Adipocyte (in vitro differentiated cells): ENCODE results near the gene CPED1.

Experiments used
- DNase-seq: peaks from one replicate; pipeline ENCODE4 v3.0.0-alpha.2; 2015; ENCODE audit warnings: low read depth
- H3K27me3 ChIP-seq: replicated peaks from 2 replicates; pipeline ENCODE4 v1.7.0; 2013; ENCODE audit warnings: mild to moderate bottlenecking, low read length, moderate library complexity; ENCODE audit not compliant: control insufficient read depth, insufficient read depth
- H3K36me3 ChIP-seq: 2 replicates; pipeline ENCODE4 v1.7.0; 2013; ENCODE audit warnings: low read length, mild to moderate bottlenecking, moderate library complexity; ENCODE audit not compliant: control insufficient read depth, insufficient read depth, severe bottlenecking
- H3K4me1 ChIP-seq: 2 replicates; pipeline ENCODE4 v1.7.0; 2013; ENCODE audit warnings: mild to moderate bottlenecking, low read length, moderate library complexity; ENCODE audit not compliant: control insufficient read depth, insufficient read depth
- H3K4me3 ChIP-seq: 2 replicates; pipeline ENCODE4 v1.7.0; 2013; ENCODE audit warnings: mild to moderate bottlenecking, low read length, moderate library complexity
- H3K9ac ChIP-seq: 2 replicates; pipeline ENCODE4 v1.7.0; 2013; ENCODE audit warnings: mild to moderate bottlenecking, low read length, moderate library complexity
- H3K9me3 ChIP-seq: 2 replicates; pipeline ENCODE4 v1.7.0; 2013; ENCODE audit warnings: mild to moderate bottlenecking, low read length, moderate library complexity; ENCODE audit not compliant: control insufficient read depth

Gene CPED1

DNA sequence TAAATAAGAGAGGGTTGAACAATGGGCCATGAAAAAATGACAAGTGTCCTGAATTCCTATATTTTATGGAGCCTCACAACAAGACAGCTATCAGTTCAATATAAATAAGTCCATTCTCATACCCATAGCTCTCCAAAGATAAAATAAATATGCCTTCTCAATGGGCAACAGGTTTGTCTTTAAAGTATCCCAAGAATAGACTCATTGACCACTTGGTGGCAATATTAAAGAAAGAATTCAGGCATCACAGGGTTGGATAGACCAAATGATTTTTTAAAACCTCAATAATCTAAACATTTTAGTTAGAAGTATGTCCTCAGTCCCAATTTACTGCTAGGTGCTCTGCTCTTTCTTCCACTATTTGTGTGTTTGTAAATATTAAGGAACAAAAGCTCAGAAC lies 175.2 kb downstream of the CPED1 start:
- Histone ChIP-seq H3K9me3 (no peaks in the 10 kb centered on the region), H3K9ac (no peak overlapping the region), H3K27me3 (no peaks in the 10 kb centered on the region), H3K4me1 (no peaks in the 10 kb centered on the region), H3K36me3 (no peaks in the 10 kb centered on the region), H3K4me3 (no peak overlapping the region)
- no peak for DNase-seq

DNA sequence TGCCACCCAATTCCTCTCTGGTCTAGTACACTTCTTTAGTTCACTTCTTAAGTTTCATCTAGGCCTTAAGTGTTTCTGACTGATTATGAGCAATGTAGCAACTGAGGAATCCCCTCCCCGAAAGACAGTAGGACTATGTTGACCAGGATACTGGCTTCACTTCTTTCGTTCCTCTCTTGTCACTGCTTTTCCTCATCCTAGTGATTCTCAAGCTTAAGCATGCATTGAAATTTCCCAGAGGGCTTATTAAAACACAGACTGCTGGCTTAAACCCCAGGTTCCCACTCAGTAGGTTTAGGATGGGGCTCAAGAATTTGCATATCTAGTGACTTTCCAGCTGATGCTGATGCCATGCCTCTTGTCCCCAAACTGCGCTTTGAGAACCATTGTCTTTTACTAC lies 175.7 kb downstream of the CPED1 start:
- Histone ChIP-seq H3K4me3 (no peak overlapping the region), H3K36me3 (no peaks in the 10 kb centered on the region), H3K4me1 (no peaks in the 10 kb centered on the region), H3K9me3 (no peaks in the 10 kb centered on the region), H3K9ac (no peak overlapping the region), H3K27me3 (no peaks in the 10 kb centered on the region)
- no peak for DNase-seq

DNA sequence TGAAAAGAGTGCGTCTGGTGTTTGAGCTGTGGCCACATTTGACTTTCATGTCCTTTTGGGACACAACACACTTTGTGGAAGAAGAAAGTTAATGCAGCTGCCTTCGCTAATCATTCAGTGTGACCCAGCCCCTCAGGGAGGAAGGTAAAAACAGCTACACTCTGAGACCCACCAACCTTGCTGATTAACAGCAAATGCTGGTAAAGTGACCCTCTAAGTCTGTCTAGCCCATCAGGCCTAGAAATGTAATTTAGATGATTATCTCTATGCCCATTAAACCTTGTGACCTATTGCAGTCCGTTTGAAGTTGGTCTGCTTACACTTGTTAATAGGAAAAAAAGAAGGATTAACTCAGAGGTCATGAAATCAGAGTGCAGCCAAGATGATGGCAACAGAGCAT lies 178.4 kb downstream of the CPED1 start:
- Histone ChIP-seq H3K9ac (no peak overlapping the region), H3K27me3 (no peaks in the 10 kb centered on the region), H3K36me3 (no peaks in the 10 kb centered on the region), H3K4me1 (no peaks in the 10 kb centered on the region), H3K4me3 (no peak overlapping the region), H3K9me3 (no peaks in the 10 kb centered on the region)
- DNase-seq: no peak

GRCh38 chr7:121167971-121168370 lies 179.5 kb downstream of the CPED1 start:
- Histone ChIP-seq H3K9ac (no peak overlapping the region), H3K36me3 (no peaks in the 10 kb centered on the region), H3K9me3 (no peaks in the 10 kb centered on the region), H3K4me3 (no peak overlapping the region), H3K4me1 (no peaks in the 10 kb centered on the region), H3K27me3 (no peaks in the 10 kb centered on the region)
- DNase-seq: no peak

- Histone ChIP-seq H3K36me3 (no peaks in the 10 kb centered on the region), H3K4me1 (no peaks in the 10 kb centered on the region), H3K9me3 (no peaks in the 10 kb centered on the region), H3K9ac (no peak overlapping the region), H3K27me3 (no peaks in the 10 kb centered on the region), H3K4me3 (no peak overlapping the region)
- no peak for DNase-seq
Measured at GRCh38 chr7:121169469-121169868, 181.0 kb downstream of the CPED1 start.

GRCh38 chr7:121172484-121172883 lies 184.0 kb downstream of the CPED1 start:
- no peaks in the 10 kb centered on the region for H3K9me3 ChIP-seq
- no peak overlapping the region for H3K4me3 ChIP-seq

DNA sequence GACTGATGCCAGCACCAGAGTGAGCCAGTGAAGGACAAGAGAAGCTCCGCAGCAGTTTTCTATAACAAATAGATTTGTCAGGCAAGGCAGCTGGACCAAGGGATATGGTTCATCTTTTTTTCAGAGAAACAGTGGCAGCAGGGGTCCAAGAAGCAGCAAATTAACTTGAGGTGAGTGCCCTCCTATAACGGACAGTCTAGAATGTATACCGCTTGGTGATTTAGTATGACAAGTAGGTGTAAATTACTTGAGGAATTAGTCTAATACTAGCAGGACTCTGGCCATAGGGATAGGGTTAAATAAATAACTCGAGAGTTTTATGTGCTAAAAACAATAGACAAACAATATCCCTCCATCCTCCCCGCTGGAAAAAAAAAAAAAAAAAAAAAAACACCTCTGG lies 187.3 kb downstream of the CPED1 start:
- Histone ChIP-seq H3K36me3 (no peaks in the 10 kb centered on the region), H3K9me3 (no peaks in the 10 kb centered on the region)

More at GRCh38 chr7:121172484-121172883, 184.0 kb downstream of the CPED1 start:
- no peak overlapping the region for H3K9ac ChIP-seq
- no peaks in the 10 kb centered on the region for H3K36me3 ChIP-seq
- H3K4me1 ChIP-seq: no peaks in the 10 kb centered on the region
- DNase-seq: no peak
- H3K27me3 ChIP-seq: no peaks in the 10 kb centered on the region

DNA sequence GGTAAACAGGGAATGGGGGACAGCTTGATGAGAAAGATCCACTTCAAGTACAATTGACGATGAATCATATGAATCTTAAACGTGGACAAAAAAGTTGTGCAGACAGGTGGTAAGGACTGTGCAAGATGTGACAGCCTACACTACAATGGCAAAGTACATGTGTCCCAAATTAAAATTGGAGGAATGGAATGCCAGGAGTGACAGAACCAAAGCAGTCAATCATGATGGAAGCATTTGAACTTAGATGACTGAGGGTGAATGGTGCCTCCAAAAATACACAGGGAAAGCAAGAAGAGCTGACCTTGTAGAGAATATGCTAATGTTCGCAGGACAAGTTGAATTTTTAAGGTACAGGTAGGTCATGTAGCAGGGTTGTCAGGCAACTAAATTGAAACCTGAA lies 189.9 kb downstream of the CPED1 start:
- no peak overlapping the region for H3K9ac ChIP-seq
- peaks cover 11% of the 10 kb centered on the region for H3K4me1 ChIP-seq

More for the DNA sequence above, 187.3 kb downstream of the CPED1 start:
- no peak for DNase-seq
- H3K4me1 ChIP-seq: no peaks in the 10 kb centered on the region
- no peaks in the 10 kb centered on the region for H3K27me3 ChIP-seq
- H3K4me3 ChIP-seq: no peak overlapping the region
- no peak overlapping the region for H3K9ac ChIP-seq

DNA sequence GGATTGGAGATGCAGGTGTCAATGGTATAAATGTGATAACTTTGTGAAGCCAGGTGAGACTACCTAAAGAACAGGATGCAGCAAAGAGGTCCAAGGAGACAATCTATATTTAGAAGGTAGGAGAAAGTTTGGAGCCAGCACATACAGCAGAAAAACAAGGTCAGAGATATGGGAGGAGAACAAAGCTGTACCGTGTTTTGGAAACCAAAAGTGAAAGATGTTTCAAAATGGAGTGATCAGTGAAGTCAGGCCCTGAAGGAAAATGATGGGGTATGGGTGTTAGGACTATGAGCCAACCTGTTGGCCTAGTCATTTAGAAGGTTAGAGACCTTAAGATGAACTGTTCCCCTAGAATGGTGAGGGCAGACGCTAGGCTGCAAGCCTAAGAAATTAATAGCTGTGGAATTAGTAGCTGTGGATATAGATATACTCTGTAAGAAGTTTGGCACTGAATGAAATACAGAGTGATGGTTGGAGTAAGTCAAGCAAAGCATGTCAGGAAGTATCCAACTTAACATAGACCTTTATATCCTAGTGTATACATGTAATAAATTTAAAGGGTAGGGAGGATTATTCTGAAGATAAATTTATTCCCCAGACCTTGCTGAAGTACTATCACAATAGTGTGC lies 190.5 kb downstream of the CPED1 start:
- H3K4me1 ChIP-seq: peaks cover 11% of the 10 kb centered on the region
- no peaks in the 10 kb centered on the region for H3K27me3 ChIP-seq
- H3K9ac ChIP-seq: no peak overlapping the region
- H3K9me3 ChIP-seq: no peaks in the 10 kb centered on the region
- H3K4me3 ChIP-seq: no peak overlapping the region
- DNase-seq: no peak
- H3K36me3 ChIP-seq: no peaks in the 10 kb centered on the region

More for the DNA sequence above, 189.9 kb downstream of the CPED1 start:
- Histone ChIP-seq H3K27me3 (no peaks in the 10 kb centered on the region), H3K36me3 (no peaks in the 10 kb centered on the region), H3K9me3 (no peaks in the 10 kb centered on the region), H3K4me3 (no peak overlapping the region)
- no peak for DNase-seq

- H3K4me1 ChIP-seq: peaks cover 11% of the 10 kb centered on the region
- H3K9ac ChIP-seq: no peak overlapping the region
- no peaks in the 10 kb centered on the region for H3K27me3 ChIP-seq
- H3K36me3 ChIP-seq: no peaks in the 10 kb centered on the region
- DNase-seq: no peak
- H3K9me3 ChIP-seq: no peaks in the 10 kb centered on the region
- H3K4me3 ChIP-seq: no peak overlapping the region
Measured at GRCh38 chr7:121180436-121181063, 192.0 kb downstream of the CPED1 start.

- no peaks in the 10 kb centered on the region for H3K36me3 ChIP-seq
- H3K9ac ChIP-seq: no peak overlapping the region
- H3K9me3 ChIP-seq: no peaks in the 10 kb centered on the region
- no peak overlapping the region for H3K4me3 ChIP-seq
- peaks cover 11% of the 10 kb centered on the region for H3K4me1 ChIP-seq
- no peak for DNase-seq
- no peaks in the 10 kb centered on the region for H3K27me3 ChIP-seq
Measured at GRCh38 chr7:121181357-121181756, 192.8 kb downstream of the CPED1 start.

DNA sequence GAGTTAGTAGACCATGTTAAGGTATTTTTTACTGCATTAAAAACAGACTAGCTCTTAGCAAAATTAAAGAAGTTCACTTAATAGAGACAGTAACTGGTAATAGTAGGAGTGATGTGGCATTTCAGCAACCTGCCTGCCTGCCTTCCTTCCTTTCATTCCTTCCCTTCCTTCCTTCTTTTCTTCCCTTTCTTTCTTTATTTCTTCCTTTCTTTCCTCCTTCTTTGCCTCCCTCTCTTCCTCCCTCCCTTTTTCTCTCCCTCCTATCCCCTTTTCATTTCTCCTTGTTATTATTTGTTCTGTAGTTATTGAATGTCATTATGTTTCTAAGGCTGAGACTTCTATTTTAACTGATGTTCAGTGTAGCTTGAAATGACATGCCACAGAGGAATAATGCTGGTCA lies 193.8 kb downstream of the CPED1 start:
- DNase-seq: no peak
- Histone ChIP-seq H3K4me1 (peaks cover 14% of the 10 kb centered on the region), H3K9ac (no peak overlapping the region)

More for the DNA sequence above, 193.8 kb downstream of the CPED1 start:
- Histone ChIP-seq H3K9me3 (no peaks in the 10 kb centered on the region), H3K4me3 (no peak overlapping the region), H3K27me3 (no peaks in the 10 kb centered on the region), H3K36me3 (no peaks in the 10 kb centered on the region)
